H1 (cell line): ENCODE measurements around the gene PTPMT1. TPM values are rescaled to one million over a fixed set of nuclear protein-coding genes. Genes with fewer than 3 reads are reported as not detected.
"Not testable (repeated sequence)": the region's sequence is repeated elsewhere in the genome, so short reads cannot be mapped to it uniquely, and the experiment has no call there.

Experiments used
- CTCF ChIA-PET: fragments of 300-600 bp; sonication (Branson Sonifier 250); formaldehyde crosslinking; loops from one replicate; lab custom pipeline; 2021; ENCODE audit not compliant: partially characterized antibody; lab: Charles Lee
- POLR2A ChIA-PET: fragments of 300-600 bp; sonication (Branson Sonifier 250); formaldehyde crosslinking; loops from one replicate; lab custom pipeline; 2021; ENCODE audit warnings: inconsistent platforms; ENCODE audit not compliant: partially characterized antibody; lab: Charles Lee
- DNase-seq, 2 experiments: peaks; one replicate each; pipeline versions ENCODE4 v3.0.0 to v3.0.0-alpha.2; 2010 to 2022; ENCODE audit warnings: low spot score in 2 of 2, low read depth in 1 of 2, mixed read lengths in 1 of 2
- FAIRE-seq: peaks from 2 replicates; lab custom pipeline; 2011; peaks lifted over from hg19 to GRCh38; lab: Jason Lieb, UNC
- H2AFZ ChIP-seq: 2 replicates; pipeline ENCODE4 v1.8.1; 2012; ENCODE audit warnings: low read length, inconsistent platforms
- H2AK5ac ChIP-seq: 2 replicates; pipeline ENCODE4 v1.6.1; 2013; ENCODE audit warnings: low read depth, low read length
- H2BK120ac ChIP-seq: replicated peaks from 2 replicates; pipeline ENCODE3; 2013; ENCODE audit warnings: low read depth, low read length, inconsistent platforms
- H2BK12ac ChIP-seq: 2 replicates; pipeline ENCODE4 v1.6.1; 2013; ENCODE audit warnings: low read depth, low read length
- H2BK15ac ChIP-seq: 2 replicates; pipeline ENCODE4 v1.6.1; 2013; ENCODE audit warnings: low read length
- H2BK20ac ChIP-seq: 2 replicates; pipeline ENCODE4 v1.6.1; 2013; ENCODE audit warnings: low read length
- H2BK5ac ChIP-seq: 2 replicates; pipeline ENCODE4 v1.6.1; 2013; ENCODE audit warnings: low read depth, low read length
- H3K14ac ChIP-seq: 2 replicates; pipeline ENCODE4 v1.6.1; 2013; ENCODE audit warnings: inconsistent platforms; ENCODE audit not compliant: insufficient read length
- H3K18ac ChIP-seq: 2 replicates; pipeline ENCODE4 v1.6.1; 2013; ENCODE audit warnings: low read length; ENCODE audit errors: extremely low read depth
- H3K23ac ChIP-seq: 2 replicates; pipeline ENCODE4 v1.6.1; 2013; ENCODE audit warnings: inconsistent platforms; ENCODE audit not compliant: insufficient read length
- H3K23me2 ChIP-seq: 2 replicates; pipeline ENCODE4 v1.6.1; 2013; ENCODE audit warnings: low read depth, low read length
- H3K27ac ChIP-seq: 2 replicates; pipeline ENCODE4 v1.6.1; 2011; ENCODE audit warnings: low read depth, low read length, inconsistent platforms
- H3K27me3 ChIP-seq, 4 experiments: replicated peaks in 1 of 4; 1 replicate in 1 of 4; 2 replicates in 3 of 4; pipeline versions ENCODE4 v1.6.1 to v1.8.1; 2011 to 2013; ENCODE audit warnings: low read length in 3 of 4, mild to moderate bottlenecking in 3 of 4, inconsistent platforms in 2 of 4, mixed read lengths in 2 of 4, moderate library complexity in 1 of 4; ENCODE audit not compliant: control insufficient read depth in 3 of 4, insufficient read depth in 3 of 4; ENCODE audit errors: extremely low read depth in 1 of 4
- H3K36me3 ChIP-seq, 4 experiments: 2 replicates each; pipeline versions ENCODE4 v1.6.1 to v1.8.1; 2011 to 2013; ENCODE audit warnings: mild to moderate bottlenecking in 4 of 4, low read length in 3 of 4, moderate library complexity in 2 of 4, control low read depth in 1 of 4, inconsistent platforms in 1 of 4; ENCODE audit not compliant: insufficient read depth in 4 of 4, control insufficient read depth in 2 of 4
- H3K4ac ChIP-seq: replicated peaks from 2 replicates; pipeline ENCODE3; 2013; ENCODE audit warnings: low read length, low read depth, mixed read lengths, inconsistent platforms; ENCODE audit not compliant: insufficient read length
- H3K4me1 ChIP-seq, 4 experiments: replicated peaks in 1 of 4; 1 replicate in 1 of 4; 2 replicates in 3 of 4; pipeline versions ENCODE4 v1.6.1 to v1.8.1; 2011 to 2013; ENCODE audit warnings: low read length in 3 of 4, inconsistent platforms in 2 of 4, mixed read lengths in 1 of 4; ENCODE audit not compliant: insufficient read depth in 4 of 4, control insufficient read depth in 3 of 4
- H3K4me2 ChIP-seq, 2 experiments: 2 replicates each; pipeline versions ENCODE4 v1.6.1 to v1.8.1; 2011 to 2013; ENCODE audit warnings: low read depth in 2 of 2, low read length in 2 of 2, control low read depth in 1 of 2, inconsistent platforms in 1 of 2, mild to moderate bottlenecking in 1 of 2; ENCODE audit not compliant: insufficient read depth in 1 of 2
- H3K4me3 ChIP-seq, 4 experiments: fragments of 200-600, 300-600 bp in 1 of 4; sonication (generic), shearing (Covaris generic), sonication (Bioruptor Twin) in 1 of 4; 2 replicates each; pipeline versions ENCODE4 v1.5.1 to v1.8.1; 2011 to 2016; ENCODE audit warnings: low read length in 4 of 4, low read depth in 3 of 4, control low read depth in 2 of 4, inconsistent platforms in 2 of 4, mild to moderate bottlenecking in 2 of 4, mixed read lengths in 1 of 4, moderate library complexity in 1 of 4; ENCODE audit not compliant: insufficient read depth in 2 of 4; ENCODE audit errors: extremely low read depth in 1 of 4
- H3K56ac ChIP-seq: replicated peaks from 2 replicates; pipeline ENCODE3; 2013; ENCODE audit warnings: low read depth, mild to moderate bottlenecking, mixed read lengths, low read length, inconsistent platforms; ENCODE audit not compliant: insufficient read length
- H3K79me1 ChIP-seq: 2 replicates; pipeline ENCODE4 v1.6.1; 2013; ENCODE audit warnings: low read depth, low read length, control low read depth
- H3K79me2 ChIP-seq, 2 experiments: 2 replicates each; pipeline versions ENCODE4 v1.6.1 to v1.8.1; 2012 to 2013; ENCODE audit warnings: low read length in 2 of 2, mild to moderate bottlenecking in 2 of 2, inconsistent platforms in 1 of 2; ENCODE audit not compliant: insufficient read depth in 2 of 2, control insufficient read depth in 1 of 2
- H3K9ac ChIP-seq, 4 experiments: replicated peaks in 1 of 4; 1 replicate in 1 of 4; 2 replicates in 3 of 4; pipeline versions ENCODE4 v1.6.1 to v1.8.1; 2011 to 2013; ENCODE audit warnings: low read depth in 3 of 4, low read length in 3 of 4, control low read depth in 2 of 4, mild to moderate bottlenecking in 2 of 4, moderate library complexity in 2 of 4, inconsistent platforms in 1 of 4; ENCODE audit errors: extremely low read depth in 1 of 4
- H3K9me3 ChIP-seq, 2 experiments: 2 replicates each; pipeline versions ENCODE4 v1.6.1 to v1.8.1; 2012 to 2013; ENCODE audit warnings: mild to moderate bottlenecking in 2 of 2, moderate library complexity in 2 of 2, control low read depth in 1 of 2, inconsistent platforms in 1 of 2, low read depth in 1 of 2, low read length in 1 of 2, mixed read lengths in 1 of 2; ENCODE audit not compliant: insufficient read depth in 2 of 2
- H4K20me1 ChIP-seq, 2 experiments: replicated peaks in 1 of 2; 2 replicates each; pipeline versions ENCODE3 to v1.8.1; 2011 to 2013; ENCODE audit warnings: inconsistent platforms in 2 of 2, low read length in 2 of 2, mild to moderate bottlenecking in 1 of 2; ENCODE audit not compliant: insufficient read depth in 2 of 2, control insufficient read depth in 1 of 2
- H4K5ac ChIP-seq: 2 replicates; pipeline ENCODE4 v1.6.1; 2013; ENCODE audit warnings: low read length, low read depth, mixed read lengths, inconsistent platforms; ENCODE audit not compliant: insufficient read length
- H4K8ac ChIP-seq: 2 replicates; pipeline ENCODE4 v1.8.0; 2013; ENCODE audit warnings: mild to moderate bottlenecking, moderate library complexity, low read length, inconsistent platforms; ENCODE audit not compliant: insufficient read depth; ENCODE audit errors: extremely low read depth
- H4K91ac ChIP-seq: replicated peaks from 2 replicates; pipeline ENCODE3; 2013; ENCODE audit warnings: low read length, mixed read lengths, inconsistent platforms; ENCODE audit not compliant: insufficient read length
- HDAC2 ChIP-seq, 2 experiments: fragments of 300-600 bp in 1 of 2; sonication (generic) in 1 of 2; IDR thresholded peaks; 2 replicates each; pipeline ENCODE4 v1.6.1; 2011 to 2012; ENCODE audit warnings: low read depth in 2 of 2, low read length in 2 of 2, mild to moderate bottlenecking in 2 of 2, moderate library complexity in 2 of 2, borderline replicate concordance in 1 of 2, inconsistent platforms in 1 of 2
- WGBS, 2 experiments: shearing (Covaris generic) in 1 of 2; methylation state at CpG; one replicate each; pipeline versions ENCODE4 v1.1.6 to v1.1.7; 2013 to 2015; ENCODE audit warnings: low lambda C conversion rate in 2 of 2, mixed read lengths in 2 of 2, inconsistent platforms in 1 of 2, low coverage in 1 of 2, missing lambda C conversion rate in 1 of 2; ENCODE audit not compliant: insufficient replicate concordance in 2 of 2, insufficient coverage in 1 of 2, insufficient read length in 1 of 2; ENCODE audit errors: extremely low coverage in 1 of 2, missing lambda C conversion rate in 1 of 2; 5-methylcytosine and 5-hydroxymethylcytosine counted together
- polyA plus RNA-seq, 7 experiments: library from polyadenylated mRNA; depleted of rRNA in 3 of 7; stranded (reverse) in 5 of 7; unstranded in 2 of 7; fragments of >200 nt in 5 of 7; fragments of 200-250 nt in 2 of 7; gene quantifications; 1 replicate in 5 of 7; 2 replicates in 1 of 7; 4 replicates in 1 of 7; pipeline versions ENCODE4 v1.2.1 to v1.2.3, GENCODE V29; 2011 to 2013; ENCODE audit warnings: missing spikeins in 2 of 7, mixed read lengths in 2 of 7
- total RNA-seq: library from RNA; stranded (reverse); fragmentation: NEBNext Ultra II Directional; extraction: Animal tissue kit (Norgen Biotek cat#: 25700); gene quantifications from 2 replicates; pipeline ENCODE4 v1.2.1, GENCODE V29; 2021

PTPMT1 gene
- total and polyA plus RNA-seq, 2 of the 8 experiments (the other 6 are each of a cell fraction or from before 2014, with no cell fraction given) = 44.8 to 105 TPM

DNA sequence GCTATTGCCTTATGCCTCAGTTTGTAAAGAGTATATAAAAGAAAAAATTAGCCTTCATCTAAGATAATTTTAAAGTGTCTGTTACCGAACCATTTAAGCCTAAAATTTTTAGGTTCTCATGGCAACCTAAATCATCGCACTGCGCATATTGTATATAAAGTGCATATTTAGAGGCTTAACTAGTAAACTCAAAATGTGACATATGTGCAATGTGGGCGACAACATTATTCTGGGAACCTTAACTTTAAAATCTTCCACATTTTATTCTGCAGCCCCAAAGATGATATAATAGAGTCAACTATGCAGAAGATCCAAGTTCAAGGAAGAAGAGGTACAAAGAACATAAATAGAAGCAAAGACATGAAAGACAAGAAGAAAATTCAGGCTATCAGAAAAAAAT, 35.4 kb upstream of the PTPMT1 start (continued):
- TF ChIP-seq HDAC2 (IDR thresholded peaks at IDR 0.05; ENCODE audit: borderline replicate concordance in 1 of 2, low read depth in 2 of 2, low read length in 2 of 2) = no peak

DNA sequence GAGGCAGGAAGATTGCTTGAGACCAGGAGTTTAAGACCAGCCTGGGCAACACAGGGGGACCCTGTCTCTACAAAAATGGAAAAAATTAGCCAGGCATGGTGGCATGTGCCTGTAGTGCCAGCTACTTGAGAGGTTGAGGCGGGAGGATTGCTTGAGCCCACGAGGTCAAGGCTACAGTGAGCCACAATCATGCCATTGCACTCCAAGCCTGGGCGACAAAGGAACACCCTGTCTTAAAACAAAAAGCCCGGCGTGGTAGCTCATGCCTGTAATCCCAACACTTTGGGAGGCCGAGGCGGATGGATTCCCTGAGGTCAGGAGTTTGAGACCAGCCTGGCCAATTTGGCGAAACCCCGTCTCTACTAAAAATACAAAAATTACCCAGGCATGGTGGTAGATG, 34.7 kb upstream of the PTPMT1 start:
- not testable (repeated sequence) for H4K8ac ChIP-seq, H2BK120ac ChIP-seq, H3K23ac ChIP-seq, H2BK15ac ChIP-seq, H2BK5ac ChIP-seq, FAIRE-seq, H3K14ac ChIP-seq, H3K23me2 ChIP-seq, H3K4ac ChIP-seq, H3K4me3 ChIP-seq, H3K9me3 ChIP-seq, H2BK12ac ChIP-seq, H4K91ac ChIP-seq, H3K4me1 ChIP-seq, H2AK5ac ChIP-seq, H2AFZ ChIP-seq, H3K79me1 ChIP-seq, H3K18ac ChIP-seq, H3K27me3 ChIP-seq, DNase-seq, H4K5ac ChIP-seq, H3K36me3 ChIP-seq, H3K9ac ChIP-seq, H2BK20ac ChIP-seq, H3K27ac ChIP-seq, H3K4me2 ChIP-seq, H3K56ac ChIP-seq
- Histone ChIP-seq H4K20me1 (peaks cover 23 to 24% of the 10 kb centered on the region in 2 experiments), H3K79me2 (peaks cover 20 to 99% of the 10 kb centered on the region in 2 experiments)
- ChIA-PET CTCF (interaction anchor here (0.8 to 1.2 kb wide), 2 partner anchors 9 to 22 kb away, joined by 4 to 6 read pairs; partner anchors contain the start of gene CELF1), POLR2A (interaction anchor here (1.3 to 2.1 kb wide), 3 partner anchors 9 to 23 kb away, joined by 7 to 10 read pairs (median 8); partner anchors contain the start of gene CELF1)
- 85% methylated on average over 9 of the region's 9 CpGs; no CpG with 5 or more reads in 1 of the 2 experiments for WGBS, 2 experiments
